SK-N-SH treated with all-trans-retinoic acid at 6 μM for 48 hours (cell line): ENCODE results near the gene ABHD8.

Experiments used
- ARNTL ChIP-seq: fragments of 450-650 bp; formaldehyde crosslinking; IDR thresholded peaks from 2 replicates; pipeline ENCODE4 v1.5.0; 2020; ENCODE audit warnings: low read depth, mild to moderate bottlenecking, moderate library complexity, borderline replicate concordance
- BACH2 ChIP-seq: fragments of 250-450 bp; sonication (Bioruptor Pico); IDR thresholded peaks from 2 replicates; pipeline ENCODE4 v1.9.0; 2021; ENCODE audit warnings: mild to moderate bottlenecking, borderline replicate concordance
- CSDC2 ChIP-seq: fragments of 250-450 bp; sonication (Bioruptor Pico); IDR thresholded peaks from 2 replicates; pipeline ENCODE4 v1.5.0; 2020; ENCODE audit warnings: mild to moderate bottlenecking, moderate library complexity
- GLIS3 ChIP-seq: fragments of 250-450 bp; sonication (Bioruptor Pico); IDR thresholded peaks from 2 replicates; pipeline ENCODE4 v1.5.0; 2020; ENCODE audit warnings: mild to moderate bottlenecking, moderate library complexity
- PATZ1 ChIP-seq: fragments of 250-450 bp; sonication (Bioruptor Pico); IDR thresholded peaks from 2 replicates; pipeline ENCODE4 v1.8.0; 2020; ENCODE audit warnings: mild to moderate bottlenecking, moderate library complexity, borderline replicate concordance
- RARB ChIP-seq: fragments of 250-450 bp; sonication (Bioruptor Pico); IDR thresholded peaks from 2 replicates; pipeline ENCODE4 v1.8.0; 2021; ENCODE audit warnings: mild to moderate bottlenecking, moderate library complexity
- TSHZ2 ChIP-seq: fragments of 250-450 bp; sonication (Bioruptor Pico); IDR thresholded peaks from 2 replicates; pipeline ENCODE4 v1.5.0; 2020; ENCODE audit warnings: mild to moderate bottlenecking, moderate library complexity
- ZFP3 ChIP-seq: fragments of 250-450 bp; sonication (Bioruptor Pico); IDR thresholded peaks from 2 replicates; pipeline ENCODE4 v1.5.0; 2020; ENCODE audit warnings: mild to moderate bottlenecking, moderate library complexity
- ZNF8 ChIP-seq: fragments of 450-650 bp; formaldehyde crosslinking; IDR thresholded peaks from 2 replicates; pipeline ENCODE4 v1.5.0; 2020; ENCODE audit warnings: mild to moderate bottlenecking, moderate library complexity

GRCh38 chr19:17337675-17338432 is 34.6 kb upstream of the ABHD8 start:
- TF ChIP-seq ZNF8 (CRISPR knock-in tag) (no peak), TSHZ2 (no peak), CSDC2 (CRISPR knock-in tag) (no peak), RARB (CRISPR knock-in tag) (no peak), GLIS3 (CRISPR knock-in tag) (no peak), PATZ1 (CRISPR knock-in tag) (no peak), ARNTL (CRISPR knock-in tag) (no peak), ZFP3 (CRISPR knock-in tag) (no peak), BACH2 (CRISPR knock-in tag) (no peak)
